Right lobe of liver (tissue), 6 donors: Measurements from ENCODE around the gene GP5. TPM values are rescaled to one million over a fixed set of nuclear protein-coding genes. Genes with fewer than 3 reads are reported as not detected.

ENCODE experiments used
- ATAC-seq, 4 donors: fragments of 200-7000 bp; cut with Tn5 transposase; one replicate each; pipeline ENCODE4 v1.9.1; 2020; ENCODE audit warnings: mild to moderate bottlenecking in 4 of 4, moderate library complexity in 4 of 4
- DNase-seq, 3 donors: peaks; one replicate each; pipeline ENCODE4 v3.0.0-alpha.2; 2020
- H3K27ac ChIP-seq, 3 donors: fragments of 200-600 bp; one replicate each; pipeline ENCODE4 v1.8.0; 2022
- H3K27me3 ChIP-seq, 2 donors: fragments of 200-600 bp; one replicate each; pipeline ENCODE4 v1.8.0; 2022
- H3K36me3 ChIP-seq, 4 donors: fragments of 200-600 bp; sonication (generic) in 1 of 4; one replicate each; pipeline versions ENCODE4 v1.5.1 to v1.8.0; 2017 to 2022; ENCODE audit warnings: control low read depth in 1 of 4
- H3K4me1 ChIP-seq, 4 donors: fragments of 200-600 bp; sonication (generic) in 1 of 4; one replicate each; pipeline versions ENCODE4 v1.5.1 to v1.8.0; 2017 to 2022; ENCODE audit warnings: control low read depth in 1 of 4
- H3K4me3 ChIP-seq, 3 donors: fragments of 200-600 bp; one replicate each; pipeline ENCODE4 v1.8.0; 2022
- H3K9me3 ChIP-seq, 4 donors: fragments of 200-600 bp; sonication (generic) in 1 of 4; one replicate each; pipeline versions ENCODE4 v1.5.1 to v1.8.0; 2017 to 2022; ENCODE audit warnings: control low read depth in 1 of 4
- POLR2A ChIP-seq: fragments of 450-650 bp; IDR thresholded peaks from one replicate; pipeline ENCODE4 v1.6.1; 2017; ENCODE audit warnings: antibody characterized with exemption, mild to moderate bottlenecking
- WGBS: methylation state at CpG from one replicate; pipeline ENCODE4 v1.1.6; 2018; ENCODE audit warnings: low coverage, low lambda C conversion rate; ENCODE audit not compliant: insufficient coverage; ENCODE audit errors: missing lambda C conversion rate; 5-methylcytosine and 5-hydroxymethylcytosine counted together
- intact Hi-C, 2 donors: fragments of 100-400 bp; cut with DNase I; formaldehyde crosslinking; loops; one replicate each; pipeline versions ENCODE4 v1.11.2 to v1.14.1; 2022
- total RNA-seq, 6 experiments: library from RNA; depleted of rRNA in 2 of 6; stranded (reverse); fragments of >200 nt in 2 of 6; fragmentation: NEBNext Ultra II Directional in 3 of 6; extraction: Animal tissue kit (Norgen Biotek cat#: 25700) in 3 of 6; gene quantifications; one replicate each; pipeline versions ENCODE4 v1.1.0 to v1.2.4, GENCODE V29; 2016 to 2023
- TF ChIP-seq, protein P1 (sequence below), 4 donors: fragments of 200-600 bp in 3 of 4; fragments of 450-650 bp in 1 of 4; IDR thresholded peaks; one replicate each; pipeline versions ENCODE4 v1.5.1 to v1.8.0; 2016 to 2022; ENCODE audit warnings: antibody characterized with exemption in 4 of 4, mild to moderate bottlenecking in 2 of 4
- donor health status: DM: no; HTN: yes; CAD: no.
- donor health status: DM: no; HTN: no; CAD: no.
- donor health status: DM: no; HTN: no; CAD: no.
- donor health status: DM: no; HTN: yes; CAD: no.
- donor health status: DM: no; HTN: yes; CAD: no.

GP5 gene
- total RNA-seq, 6 experiments from 2014 or later: 0.07 to 0.23 (median 0.16) TPM; not detected in 2

DNA sequence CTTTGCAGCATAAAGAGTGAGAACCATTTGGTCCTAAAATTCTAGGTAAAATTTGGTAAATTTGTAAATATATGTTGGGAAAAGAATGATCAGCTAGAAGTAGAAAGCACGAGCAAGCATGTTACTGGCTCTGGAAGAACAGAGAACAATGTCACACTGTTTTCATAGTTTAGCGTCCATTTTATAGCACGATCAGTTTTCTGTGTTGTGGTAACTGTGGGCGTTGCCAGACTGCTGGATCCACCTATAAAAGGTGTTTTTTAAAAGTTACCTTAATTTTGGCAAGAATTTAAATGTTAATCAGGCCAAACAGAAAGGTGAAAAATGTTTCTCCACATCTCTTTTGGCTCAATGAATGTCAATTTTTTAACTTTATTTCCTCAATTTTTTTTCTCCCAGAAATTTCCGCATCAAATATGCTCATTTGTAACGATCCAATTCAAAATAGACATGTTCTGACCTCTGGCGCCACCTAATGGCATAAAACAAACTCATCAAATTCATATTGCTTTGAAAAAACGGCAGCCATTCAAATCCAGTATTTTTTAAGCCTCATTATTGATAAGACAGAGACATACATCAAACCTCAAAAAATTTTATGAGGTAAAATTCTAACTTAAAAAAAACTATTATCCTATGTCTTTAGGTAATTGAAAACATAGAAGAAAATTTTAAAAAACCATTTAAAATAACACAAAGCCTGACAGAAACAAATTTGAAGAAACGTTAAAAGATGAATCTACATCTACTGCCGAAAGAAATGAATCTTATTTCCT, 5.5 kb upstream of the GP5 start:
- ATAC-seq (peak; percentile 34 to 78 (median 68)), DNase-seq (no peak)
- intact Hi-C loops: loop anchor here (5.0 kb wide), 2 partner anchors 62 to 67 kb away; no protein-coding TSS in a partner anchor
- Histone ChIP-seq H3K27ac (no peak overlapping the region), H3K36me3 (peaks cover 0 to 20% (median 6%) of the 10 kb centered on the region in 4 donors), H3K27me3 (no peaks in the 10 kb centered on the region), H3K9me3 (no peaks in the 10 kb centered on the region), H3K4me3 (no peak overlapping the region), H3K4me1 (no peaks in the 10 kb centered on the region)
- TF ChIP-seq, protein P1, sequence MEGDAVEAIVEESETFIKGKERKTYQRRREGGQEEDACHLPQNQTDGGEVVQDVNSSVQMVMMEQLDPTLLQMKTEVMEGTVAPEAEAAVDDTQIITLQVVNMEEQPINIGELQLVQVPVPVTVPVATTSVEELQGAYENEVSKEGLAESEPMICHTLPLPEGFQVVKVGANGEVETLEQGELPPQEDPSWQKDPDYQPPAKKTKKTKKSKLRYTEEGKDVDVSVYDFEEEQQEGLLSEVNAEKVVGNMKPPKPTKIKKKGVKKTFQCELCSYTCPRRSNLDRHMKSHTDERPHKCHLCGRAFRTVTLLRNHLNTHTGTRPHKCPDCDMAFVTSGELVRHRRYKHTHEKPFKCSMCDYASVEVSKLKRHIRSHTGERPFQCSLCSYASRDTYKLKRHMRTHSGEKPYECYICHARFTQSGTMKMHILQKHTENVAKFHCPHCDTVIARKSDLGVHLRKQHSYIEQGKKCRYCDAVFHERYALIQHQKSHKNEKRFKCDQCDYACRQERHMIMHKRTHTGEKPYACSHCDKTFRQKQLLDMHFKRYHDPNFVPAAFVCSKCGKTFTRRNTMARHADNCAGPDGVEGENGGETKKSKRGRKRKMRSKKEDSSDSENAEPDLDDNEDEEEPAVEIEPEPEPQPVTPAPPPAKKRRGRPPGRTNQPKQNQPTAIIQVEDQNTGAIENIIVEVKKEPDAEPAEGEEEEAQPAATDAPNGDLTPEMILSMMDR (IDR thresholded peaks at IDR 0.05): peak; percentile 63 to 78 (median 69)
- TF ChIP-seq POLR2A: no peak
- 39% methylated on average over 10 of the region's 10 CpGs for WGBS

DNA sequence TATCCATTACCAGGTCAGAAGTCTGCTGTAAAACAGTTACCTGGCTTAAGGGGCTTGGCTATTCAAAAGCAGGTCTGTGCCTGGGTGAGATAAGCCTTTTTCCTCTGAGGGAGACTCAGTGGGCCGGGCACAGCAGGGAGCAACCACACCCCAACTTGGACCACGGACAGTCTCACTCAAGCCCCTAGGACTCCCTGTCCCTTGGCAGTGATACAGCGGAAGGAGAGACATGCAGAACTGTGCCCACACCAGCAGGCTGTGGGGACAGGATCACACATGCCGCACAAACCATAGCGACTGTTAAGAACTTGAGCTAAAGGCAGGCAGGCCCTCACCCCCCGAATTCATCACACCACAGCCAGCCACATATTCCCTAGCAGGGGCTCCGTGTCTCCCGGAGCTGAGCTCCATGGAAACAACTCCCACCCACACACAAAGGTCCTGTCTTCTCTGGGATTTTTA, 2.8 kb upstream of the GP5 start:
- Histone ChIP-seq H3K9me3 (no peaks in the 10 kb centered on the region), H3K27me3 (no peaks in the 10 kb centered on the region), H3K27ac (no peak overlapping the region), H3K4me1 (peaks cover 0 to 17% (median 1%) of the 10 kb centered on the region in 4 donors), H3K36me3 (peaks cover 0 to 12% (median 0%) of the 10 kb centered on the region in 4 donors), H3K4me3 (no peak overlapping the region)
- ATAC-seq: peak in 1 of 4 donors; percentile 10
- TF ChIP-seq POLR2A: no peak
- TF ChIP-seq, protein P1 (IDR thresholded peaks at IDR 0.05): no peak
- intact Hi-C loops: loop anchor here in 1 of 2 donors (5.0 kb wide), 1 partner anchor 65 kb away; no protein-coding TSS in a partner anchor
- no peak for DNase-seq
- 92% methylated on average over 2 of the region's 8 CpGs for WGBS

DNA sequence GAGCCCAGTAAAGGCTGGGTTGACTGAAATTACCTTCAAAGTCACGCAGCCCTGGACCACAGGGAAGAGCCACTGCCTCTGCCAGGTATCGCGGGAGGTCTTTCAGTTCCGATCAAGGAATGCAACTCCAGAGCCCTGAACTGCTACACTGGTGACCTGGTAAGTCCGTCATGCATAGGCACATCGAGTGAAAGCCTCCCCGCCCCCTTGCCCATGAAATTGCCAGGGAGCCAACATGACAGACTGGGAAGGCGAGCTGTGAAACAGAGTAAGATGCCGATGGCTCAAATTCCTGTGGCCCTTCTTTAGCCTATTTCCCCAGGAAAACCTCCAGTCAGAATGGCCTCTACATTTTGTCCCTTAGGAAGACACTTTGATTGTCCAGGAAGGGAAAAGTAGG, 2.3 kb upstream of the GP5 start:
- Histone ChIP-seq H3K9me3 (no peaks in the 10 kb centered on the region), H3K4me3 (no peak overlapping the region), H3K27ac (no peak overlapping the region), H3K4me1 (peaks cover 0 to 19% (median 4%) of the 10 kb centered on the region in 4 donors), H3K27me3 (no peaks in the 10 kb centered on the region), H3K36me3 (peaks cover 0 to 12% (median 0%) of the 10 kb centered on the region in 4 donors)
- intact Hi-C loops: loop anchor here in 1 of 2 donors (5.0 kb wide), 1 partner anchor 64 kb away; no protein-coding TSS in a partner anchor
- ATAC-seq (no peak), DNase-seq (no peak)
- WGBS: 60% methylated on average over 1 of the region's 9 CpGs
- TF ChIP-seq, protein P1 (IDR thresholded peaks at IDR 0.05): no peak
- TF ChIP-seq POLR2A: no peak

DNA sequence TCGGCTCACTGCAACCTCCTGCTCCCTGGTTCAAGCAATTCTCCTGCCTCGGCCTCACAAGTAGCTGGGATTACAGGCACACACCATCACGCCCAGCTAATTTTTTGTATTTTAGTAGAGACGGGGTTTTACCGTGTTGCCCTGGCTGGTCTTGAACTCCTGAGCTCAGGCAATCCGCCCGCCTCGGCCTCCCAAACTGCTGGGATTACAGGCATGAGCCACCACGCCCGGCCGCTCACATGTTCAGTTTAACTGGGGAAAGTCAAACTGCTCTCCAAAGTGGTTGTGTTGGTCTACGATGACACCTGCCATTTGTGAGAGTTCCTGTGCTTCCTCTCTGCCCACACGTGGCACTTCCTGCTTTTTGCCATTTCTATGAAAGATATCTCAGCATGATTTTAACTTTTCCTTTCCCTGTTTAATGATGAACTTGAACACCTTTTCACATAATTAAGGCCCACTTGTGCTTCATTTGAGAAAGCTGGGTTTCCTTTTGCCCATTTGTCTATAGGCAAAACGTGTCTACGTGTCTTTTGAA, 877 bp upstream of the GP5 start:
- intact Hi-C loops: loop anchor here in 1 of 2 donors (5.0 kb wide), 1 partner anchor 63 kb away; no protein-coding TSS in a partner anchor
- Histone ChIP-seq H3K4me1 (peaks cover 0 to 19% (median 8%) of the 10 kb centered on the region in 4 donors), H3K27me3 (no peaks in the 10 kb centered on the region), H3K36me3 (peaks cover 0 to under 1% (median 0%) of the 10 kb centered on the region in 4 donors), H3K27ac (no peak overlapping the region), H3K4me3 (no peak overlapping the region), H3K9me3 (no peaks in the 10 kb centered on the region)
- ATAC-seq (no peak), DNase-seq (no peak)
- 58% methylated on average over 3 of the region's 15 CpGs for WGBS
- TF ChIP-seq POLR2A: no peak
- TF ChIP-seq, protein P1 (IDR thresholded peaks at IDR 0.05): no peak
